Measurements from ENCODE around the gene PCDHB3. TPM values are rescaled to one million over a fixed set of nuclear protein-coding genes. Genes with fewer than 3 reads are reported as not detected.
"Not testable (repeated sequence)": the region's sequence is repeated elsewhere in the genome, so short reads cannot be mapped to it uniquely, and the experiment has no call there.

The PCDHB3 gene
- 0.72 TPM for total RNA-seq (ENCODE audit: insufficient read depth, low replicate concordance)

GRCh38 chr5:141100243-141100805 is at the start of gene PCDHB3:
PCDHB3 (plus strand) TSS chr5:141100473; CDS start chr5:141100650, 177 bp downstream.
- DNase-seq (ENCODE audit: low spot score) = no peak

- no peak for DNase-seq (ENCODE audit: low spot score)
Measured at GRCh38 chr5:141050622-141051520, 49.4 kb upstream of the PCDHB3 start, which contains the start of gene PCDHB1. PCDHB1 (plus strand) TSS chr5:141051374; CDS start chr5:141051471, 97 bp downstream.

GRCh38 chr5:141051521-141051866 is 48.8 kb upstream of the PCDHB3 start:
- DNase-seq (ENCODE audit: low spot score) = no peak

GRCh38 chr5:141077826-141078225 is 22.4 kb upstream of the PCDHB3 start:
- no peak for DNase-seq (ENCODE audit: low spot score)

- DNase-seq (ENCODE audit: low spot score) = no peak
Measured at GRCh38 chr5:141082228-141082627, 18.0 kb upstream of the PCDHB3 start.

GRCh38 chr5:141084487-141084989 is 15.7 kb upstream of the PCDHB3 start:
- no peak for DNase-seq (ENCODE audit: low spot score)

GRCh38 chr5:141094481-141095262 is 5.6 kb upstream of the PCDHB3 start, which contains the start of gene PCDHB2:
PCDHB2 (plus strand) TSS chr5:141094615; CDS start chr5:141094791, 176 bp downstream.
- no peak for DNase-seq (ENCODE audit: low spot score)

GRCh38 chr5:141095263-141095641 is 5.0 kb upstream of the PCDHB3 start:
- no peak for DNase-seq (ENCODE audit: low spot score)

GRCh38 chr5:141096181-141096580 is 4.1 kb upstream of the PCDHB3 start:
- not testable (repeated sequence) for DNase-seq (ENCODE audit: low spot score)

- DNase-seq (ENCODE audit: low spot score) = not testable (repeated sequence)
Measured at GRCh38 chr5:141096586-141096985, 3.7 kb upstream of the PCDHB3 start.

- DNase-seq (ENCODE audit: low spot score) = no peak
Measured at GRCh38 chr5:141101059-141101458, 786 bp downstream of the PCDHB3 start.

GRCh38 chr5:141102070-141102469 is 1.8 kb downstream of the PCDHB3 start:
- DNase-seq (ENCODE audit: low spot score) = not testable (repeated sequence)

- DNase-seq (ENCODE audit: low spot score) = not testable (repeated sequence)
Measured at GRCh38 chr5:141102471-141102870, 2.2 kb downstream of the PCDHB3 start.

- DNase-seq (ENCODE audit: low spot score) = no peak
Measured at GRCh38 chr5:141105350-141105749, 5.1 kb downstream of the PCDHB3 start.

GRCh38 chr5:141119250-141119649 is 19.0 kb downstream of the PCDHB3 start:
- no peak for DNase-seq (ENCODE audit: low spot score)

GRCh38 chr5:141121563-141121962 is 21.3 kb downstream of the PCDHB3 start, which contains the start of gene PCDHB4:
PCDHB4 (plus strand) TSS chr5:141121818; CDS start chr5:141121999, 181 bp downstream.
- DNase-seq (ENCODE audit: low spot score) = no peak

- no peak for DNase-seq (ENCODE audit: low spot score)
Measured at GRCh38 chr5:141121985-141122384, 21.7 kb downstream of the PCDHB3 start.

GRCh38 chr5:141123396-141124135 is 23.3 kb downstream of the PCDHB3 start:
- DNase-seq (ENCODE audit: low spot score) = not testable (repeated sequence)

- no peak for DNase-seq (ENCODE audit: low spot score)
Measured at GRCh38 chr5:141127305-141127704, 27.0 kb downstream of the PCDHB3 start.

GRCh38 chr5:141135030-141135717 is 34.9 kb downstream of the PCDHB3 start, which contains the start of gene PCDHB5:
PCDHB5 (plus strand) TSS chr5:141135206; CDS start chr5:141135435, 229 bp downstream.
- no peak for DNase-seq (ENCODE audit: low spot score)

Data from umbilical cord (tissue), 2 donors.